SK-N-SH (cell line): ENCODE data around the gene CENPU. TPM values are rescaled to one million over a fixed set of nuclear protein-coding genes. Genes with fewer than 3 reads are reported as not detected.

Source experiments
- CTCF ChIA-PET: fragments of 300-600, 350-600 bp; formaldehyde crosslinking; extraction: SDS; loops from one replicate; lab custom pipeline; 2021; lab: Yijun Ruan, JAX
- POLR2A ChIA-PET: fragments of 350-600 bp; sonication (Branson Sonifier 250); formaldehyde crosslinking; extraction: SDS; loops from one replicate; lab custom pipeline; 2020; ENCODE audit warnings: antibody characterized with exemption, inconsistent platforms; lab: Yijun Ruan, JAX
- DNase-seq: peaks from one replicate; pipeline ENCODE4 v3.0.0; 2012
- H2AFZ ChIP-seq: fragments of 200-600 bp; sonication (generic); 2 replicates; pipeline ENCODE4 v1.8.1; 2016; ENCODE audit warnings: antibody characterized with exemption, mild to moderate bottlenecking, low read depth
- H3F3A ChIP-seq: fragments of 200-600 bp; sonication (generic); replicated peaks from 2 replicates; pipeline ENCODE3; 2016; ENCODE audit warnings: antibody characterized with exemption, mild to moderate bottlenecking; ENCODE audit not compliant: insufficient read depth
- H3K27ac ChIP-seq, 2 experiments: fragments of 200-500 bp in 1 of 2; fragments of 200-600 bp in 1 of 2; sonication (Bioruptor generic) in 1 of 2; sonication (generic), shearing (Covaris generic) in 1 of 2; 2 replicates each; pipeline versions ENCODE4 v1.5.1 to v1.6.1; 2014 to 2016; ENCODE audit warnings: low read depth in 2 of 2, inconsistent platforms in 1 of 2, low read length in 1 of 2, mild to moderate bottlenecking in 1 of 2, mixed read lengths in 1 of 2
- H3K27me3 ChIP-seq: fragments of 200-600 bp; sonication (generic), shearing (Covaris generic); 2 replicates; pipeline ENCODE4 v1.6.1; 2016; ENCODE audit warnings: mixed run types; ENCODE audit not compliant: insufficient read depth
- H3K36me3 ChIP-seq, 2 experiments: fragments of 200-500 bp in 1 of 2; fragments of 200-600 bp in 1 of 2; sonication (Bioruptor generic) in 1 of 2; sonication (generic) in 1 of 2; replicated peaks in 1 of 2; 2 replicates each; pipeline versions ENCODE3 to v1.5.1; 2014 to 2016; ENCODE audit warnings: low read length in 1 of 2, mild to moderate bottlenecking in 1 of 2; ENCODE audit not compliant: insufficient read depth in 2 of 2, control insufficient read depth in 1 of 2
- H3K4me1 ChIP-seq, 2 experiments: fragments of 200-500 bp in 1 of 2; fragments of 200-600 bp in 1 of 2; sonication (Bioruptor generic) in 1 of 2; sonication (generic), shearing (Covaris generic) in 1 of 2; 2 replicates each; pipeline versions ENCODE4 v1.5.1 to v1.6.1; 2014 to 2016; ENCODE audit warnings: low read depth in 1 of 2, low read length in 1 of 2, mixed run types in 1 of 2; ENCODE audit not compliant: insufficient read depth in 2 of 2, control insufficient read depth in 1 of 2
- H3K4me2 ChIP-seq: fragments of 200-600 bp; sonication (generic), shearing (Covaris generic); 2 replicates; pipeline ENCODE4 v1.6.1; 2017; ENCODE audit warnings: mixed run types
- H3K4me3 ChIP-seq, 2 experiments: fragments of 200-500 bp in 1 of 2; fragments of 200-600 bp in 1 of 2; sonication (Bioruptor generic) in 1 of 2; sonication (generic), shearing (Covaris generic) in 1 of 2; 2 replicates each; pipeline versions ENCODE4 v1.5.1 to v1.8.1; 2014 to 2016; ENCODE audit warnings: low read depth in 2 of 2, inconsistent platforms in 1 of 2, low read length in 1 of 2, mild to moderate bottlenecking in 1 of 2, mixed read lengths in 1 of 2, moderate library complexity in 1 of 2
- H3K79me2 ChIP-seq: fragments of 200-600 bp; sonication (generic); 2 replicates; pipeline ENCODE4 v1.8.1; 2017; ENCODE audit warnings: mild to moderate bottlenecking; ENCODE audit not compliant: insufficient read depth
- H3K9ac ChIP-seq: fragments of 200-600 bp; sonication (generic); 2 replicates; pipeline ENCODE4 v1.6.1; 2017; ENCODE audit warnings: mixed run types
- H3K9me2 ChIP-seq: fragments of 200-600 bp; sonication (generic); 2 replicates; pipeline ENCODE4 v1.6.1; 2017; ENCODE audit warnings: mixed run types
- H3K9me3 ChIP-seq: fragments of 200-600 bp; sonication (generic); 2 replicates; pipeline ENCODE4 v1.6.1; 2017; ENCODE audit warnings: mixed run types, mild to moderate bottlenecking, moderate library complexity
- H4K20me1 ChIP-seq: fragments of 200-600 bp; sonication (generic); 2 replicates; pipeline ENCODE4 v1.6.1; 2017; ENCODE audit warnings: mild to moderate bottlenecking, mixed run types; ENCODE audit not compliant: insufficient read depth
- CHD2 ChIP-seq: fragments of 150-350 bp; IDR thresholded peaks from 2 replicates; pipeline ENCODE4 v1.6.1; 2018; ENCODE audit warnings: low read length; ENCODE audit not compliant: partially characterized antibody
- ELF1 ChIP-seq: IDR thresholded peaks from 2 replicates; pipeline ENCODE4 v1.4.0; 2012
- MEF2A ChIP-seq: IDR thresholded peaks from 2 replicates; pipeline ENCODE4 v1.4.0; 2012; ENCODE audit warnings: low read depth, borderline replicate concordance
- MXI1 ChIP-seq: IDR thresholded peaks from 2 replicates; pipeline ENCODE4 v1.6.1; 2012; ENCODE audit warnings: mild to moderate bottlenecking, low read depth, low read length, improper control_type of control experiment
- NFIC ChIP-seq: IDR thresholded peaks from 2 replicates; pipeline ENCODE4 v1.4.0; 2012; ENCODE audit warnings: borderline replicate concordance
- NRF1 ChIP-seq: IDR thresholded peaks from 2 replicates; pipeline ENCODE4 v1.6.1; 2012; ENCODE audit warnings: low read depth, mild to moderate bottlenecking, low read length
- RAD21 ChIP-seq: IDR thresholded peaks from 2 replicates; pipeline ENCODE4 v1.6.1; 2012; ENCODE audit warnings: mild to moderate bottlenecking, low read length
- RXRA ChIP-seq: IDR thresholded peaks from 2 replicates; pipeline ENCODE4 v1.4.0; 2012; ENCODE audit warnings: low read depth, mild to moderate bottlenecking, borderline replicate concordance
- SIN3A ChIP-seq: IDR thresholded peaks from 2 replicates; pipeline ENCODE4 v1.6.1; 2012; ENCODE audit warnings: low read depth, mild to moderate bottlenecking, low read length, moderate library complexity, borderline replicate concordance
- SMC3 ChIP-seq: IDR thresholded peaks from 2 replicates; pipeline ENCODE4 v1.6.1; 2012; ENCODE audit warnings: low read depth, low read length, improper control_type of control experiment
- TAF1 ChIP-seq: IDR thresholded peaks from 2 replicates; pipeline ENCODE4 v1.6.1; 2012; ENCODE audit warnings: low read depth, mild to moderate bottlenecking, low read length, moderate library complexity, borderline replicate concordance
- TCF12 ChIP-seq: IDR thresholded peaks from 2 replicates; pipeline ENCODE4 v1.4.0; 2012
- TEAD4 ChIP-seq: IDR thresholded peaks from 2 replicates; pipeline ENCODE4 v1.4.0; 2012; ENCODE audit warnings: mild to moderate bottlenecking, borderline replicate concordance; ENCODE audit not compliant: insufficient read depth
- YY1 ChIP-seq: IDR thresholded peaks from 2 replicates; pipeline ENCODE4 v1.4.0; 2012; ENCODE audit warnings: low read depth, mild to moderate bottlenecking
- WGBS: methylation state at CpG from one replicate; pipeline ENCODE4 v1.1.6; 2017; ENCODE audit warnings: low lambda C conversion rate; 5-methylcytosine and 5-hydroxymethylcytosine counted together
- polyA plus RNA-seq, 3 experiments: library from polyadenylated mRNA; depleted of rRNA; stranded (reverse); fragments of >200 nt; gene quantifications; 2 replicates each; pipeline ENCODE4 v1.2.3, GENCODE V29; 2012
- TF ChIP-seq, protein P1 (sequence below): fragments of 200-600 bp; sonication (generic); IDR thresholded peaks from 2 replicates; pipeline ENCODE4 v1.6.1; 2017; ENCODE audit warnings: antibody characterized with exemption, mild to moderate bottlenecking, moderate library complexity
- TF ChIP-seq, protein P2 (sequence below): IDR thresholded peaks from 2 replicates; pipeline ENCODE4 v1.6.1; 2012; ENCODE audit warnings: mild to moderate bottlenecking, low read depth, low read length, moderate library complexity
- TF ChIP-seq, protein P3 (sequence below): IDR thresholded peaks from 2 replicates; pipeline ENCODE4 v1.4.0; 2012; ENCODE audit warnings: low read depth, borderline replicate concordance
- TF ChIP-seq, protein P4 (sequence below): fragments of 150-350 bp; IDR thresholded peaks from 2 replicates; pipeline ENCODE4 v1.6.1; 2017; ENCODE audit warnings: antibody characterized with exemption, low read length, low read depth, borderline replicate concordance

CENPU gene
- polyA plus RNA-seq, 1 of the 3 experiments (the other 2 are of a cell fraction), result 8.7 TPM

DNA sequence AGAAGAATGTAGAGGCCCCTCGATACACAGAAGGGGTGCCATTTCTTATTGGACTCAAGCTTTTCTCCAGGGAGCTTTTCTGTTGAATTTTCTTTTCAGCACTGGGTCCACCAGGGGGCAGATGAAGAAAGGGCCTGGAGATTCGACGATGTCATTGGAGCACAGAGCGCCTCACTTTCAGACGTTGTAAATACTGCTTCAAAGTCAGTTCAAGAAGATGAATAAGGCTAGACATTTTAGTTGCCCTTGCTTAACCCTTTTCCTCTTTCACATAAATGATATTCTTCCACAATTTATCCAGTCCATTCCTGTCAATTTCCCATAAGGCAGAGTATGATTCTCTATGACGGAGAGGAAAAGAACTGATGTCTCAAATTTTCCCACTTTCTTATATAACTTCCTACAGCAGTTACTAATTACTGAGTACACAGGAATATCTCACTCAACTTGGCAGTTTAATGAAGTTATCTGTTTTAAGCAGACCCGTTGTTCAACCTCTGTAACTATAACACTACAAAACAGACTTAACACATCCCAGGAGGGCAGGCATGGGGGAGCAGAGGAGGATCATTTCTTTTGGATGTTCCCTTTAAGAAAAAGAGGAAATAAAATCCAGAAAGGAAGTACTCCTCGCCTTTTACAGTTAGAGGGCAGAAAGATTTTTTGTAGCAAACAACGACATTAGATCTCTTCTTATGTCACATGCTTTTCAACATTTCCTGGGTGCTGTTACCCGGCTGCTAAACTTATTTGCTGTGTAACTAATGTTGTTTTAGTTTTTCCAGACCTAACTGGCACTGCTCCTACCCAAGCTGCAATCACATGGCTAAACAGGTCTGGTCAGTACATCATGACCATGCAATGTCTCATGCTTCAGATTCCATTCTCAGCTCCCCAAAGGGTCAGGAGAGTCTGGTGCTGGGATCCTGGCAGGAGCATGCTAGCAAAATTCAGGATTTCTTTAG is 12.2 kb upstream of the CENPU start:
- Histone ChIP-seq H3K9ac (no peak overlapping the region; the same call in 1 of the 2 replicates), H3K36me3 (no peaks in the 10 kb centered on the region), H3K4me3 (no peak overlapping the region; a peak in 1 of 4 replicates), H3K9me3 (no peaks in the 10 kb centered on the region), H3K4me1 (peaks cover 4 to 14% of the 10 kb centered on the region in 2 experiments; a peak in 1 of 4 replicates), H3K9me2 (no peaks in the 10 kb centered on the region), H3K4me2 (peak overlapping the region; percentile 38; the same call in 1 of the 2 replicates), H3F3A (no peaks in the 10 kb centered on the region), H3K27ac (peak overlapping the region; percentile 32 to 82; a peak in 3 of 4 replicates), H3K27me3 (no peaks in the 10 kb centered on the region), H4K20me1 (no peaks in the 10 kb centered on the region), H2AFZ (peak overlapping the region; percentile 84), H3K79me2 (no peaks in the 10 kb centered on the region)
- peak; percentile 84 for DNase-seq
- 23% methylated on average over 10 of the region's 10 CpGs for WGBS
- ChIA-PET CTCF (interaction anchor here (0.5 to 3.2 kb wide), 48 partner anchors 9 to 396 kb away, joined by 3 to 58 read pairs (median 4); partner anchors contain the start of genes CASP3, CENPU, PRIMPOL and SLC25A4), POLR2A (interaction anchor here (0.6 to 1.6 kb wide), 3 partner anchors 12 to 238 kb away, joined by 3 to 7 read pairs (median 6); partner anchors contain the start of gene CENPU)
- TF ChIP-seq NRF1 (no peak), SMC3 (peak; percentile 94), RXRA (0 out of 2 replicates have a peak, but pooled peaks have one; percentile 14), ELF1 (no peak), MXI1 (peak; percentile 35; the same call in 1 of the 2 replicates), TEAD4 (no peak), TAF1 (no peak), SIN3A (peak; percentile 26; the same call in 1 of the 2 replicates), NFIC (0 out of 2 replicates have a peak, but pooled peaks have one; percentile 13), TCF12 (peak; percentile 46; the same call in 1 of the 2 replicates), RAD21 (peak; percentile 96), YY1 (no peak)
- TF ChIP-seq, protein P1, sequence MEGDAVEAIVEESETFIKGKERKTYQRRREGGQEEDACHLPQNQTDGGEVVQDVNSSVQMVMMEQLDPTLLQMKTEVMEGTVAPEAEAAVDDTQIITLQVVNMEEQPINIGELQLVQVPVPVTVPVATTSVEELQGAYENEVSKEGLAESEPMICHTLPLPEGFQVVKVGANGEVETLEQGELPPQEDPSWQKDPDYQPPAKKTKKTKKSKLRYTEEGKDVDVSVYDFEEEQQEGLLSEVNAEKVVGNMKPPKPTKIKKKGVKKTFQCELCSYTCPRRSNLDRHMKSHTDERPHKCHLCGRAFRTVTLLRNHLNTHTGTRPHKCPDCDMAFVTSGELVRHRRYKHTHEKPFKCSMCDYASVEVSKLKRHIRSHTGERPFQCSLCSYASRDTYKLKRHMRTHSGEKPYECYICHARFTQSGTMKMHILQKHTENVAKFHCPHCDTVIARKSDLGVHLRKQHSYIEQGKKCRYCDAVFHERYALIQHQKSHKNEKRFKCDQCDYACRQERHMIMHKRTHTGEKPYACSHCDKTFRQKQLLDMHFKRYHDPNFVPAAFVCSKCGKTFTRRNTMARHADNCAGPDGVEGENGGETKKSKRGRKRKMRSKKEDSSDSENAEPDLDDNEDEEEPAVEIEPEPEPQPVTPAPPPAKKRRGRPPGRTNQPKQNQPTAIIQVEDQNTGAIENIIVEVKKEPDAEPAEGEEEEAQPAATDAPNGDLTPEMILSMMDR, result peak; percentile 86

DNA sequence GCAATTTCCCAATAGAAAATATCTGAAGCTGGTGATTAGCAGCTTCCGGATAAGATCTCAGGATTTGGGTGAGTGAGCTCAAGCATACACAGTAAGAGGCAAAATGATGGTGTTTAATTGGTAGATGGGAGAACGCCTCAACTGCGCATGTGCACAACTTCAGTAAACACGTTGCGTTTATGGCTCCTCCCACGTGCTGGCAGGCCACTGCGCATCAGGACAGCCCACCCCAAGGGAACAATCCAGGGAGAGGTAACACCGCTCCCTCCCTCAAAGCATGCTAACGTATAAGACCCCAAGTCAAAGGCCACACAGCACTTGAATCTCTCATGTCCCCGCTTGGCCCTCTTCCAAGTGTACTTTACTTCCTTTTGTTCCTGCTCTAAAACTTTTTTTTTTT is 10.3 kb upstream of the CENPU start:
- H3K9ac ChIP-seq, result no peak overlapping the region
- H3K27ac ChIP-seq, result no peak overlapping the region
- POLR2A ChIA-PET, result no interaction called here
- H3K27me3 ChIP-seq, result no peaks in the 10 kb centered on the region
- no peaks in the 10 kb centered on the region for H3K9me3 ChIP-seq
- H3K9me2 ChIP-seq, result no peaks in the 10 kb centered on the region
- WGBS, result 96% methylated on average over 10 of the region's 10 CpGs
- H4K20me1 ChIP-seq, result no peaks in the 10 kb centered on the region
- H3F3A ChIP-seq, result no peaks in the 10 kb centered on the region
- no peak for DNase-seq
- H3K4me3 ChIP-seq, result no peak overlapping the region
- H2AFZ ChIP-seq, result no peak overlapping the region
- TF ChIP-seq, protein P2, sequence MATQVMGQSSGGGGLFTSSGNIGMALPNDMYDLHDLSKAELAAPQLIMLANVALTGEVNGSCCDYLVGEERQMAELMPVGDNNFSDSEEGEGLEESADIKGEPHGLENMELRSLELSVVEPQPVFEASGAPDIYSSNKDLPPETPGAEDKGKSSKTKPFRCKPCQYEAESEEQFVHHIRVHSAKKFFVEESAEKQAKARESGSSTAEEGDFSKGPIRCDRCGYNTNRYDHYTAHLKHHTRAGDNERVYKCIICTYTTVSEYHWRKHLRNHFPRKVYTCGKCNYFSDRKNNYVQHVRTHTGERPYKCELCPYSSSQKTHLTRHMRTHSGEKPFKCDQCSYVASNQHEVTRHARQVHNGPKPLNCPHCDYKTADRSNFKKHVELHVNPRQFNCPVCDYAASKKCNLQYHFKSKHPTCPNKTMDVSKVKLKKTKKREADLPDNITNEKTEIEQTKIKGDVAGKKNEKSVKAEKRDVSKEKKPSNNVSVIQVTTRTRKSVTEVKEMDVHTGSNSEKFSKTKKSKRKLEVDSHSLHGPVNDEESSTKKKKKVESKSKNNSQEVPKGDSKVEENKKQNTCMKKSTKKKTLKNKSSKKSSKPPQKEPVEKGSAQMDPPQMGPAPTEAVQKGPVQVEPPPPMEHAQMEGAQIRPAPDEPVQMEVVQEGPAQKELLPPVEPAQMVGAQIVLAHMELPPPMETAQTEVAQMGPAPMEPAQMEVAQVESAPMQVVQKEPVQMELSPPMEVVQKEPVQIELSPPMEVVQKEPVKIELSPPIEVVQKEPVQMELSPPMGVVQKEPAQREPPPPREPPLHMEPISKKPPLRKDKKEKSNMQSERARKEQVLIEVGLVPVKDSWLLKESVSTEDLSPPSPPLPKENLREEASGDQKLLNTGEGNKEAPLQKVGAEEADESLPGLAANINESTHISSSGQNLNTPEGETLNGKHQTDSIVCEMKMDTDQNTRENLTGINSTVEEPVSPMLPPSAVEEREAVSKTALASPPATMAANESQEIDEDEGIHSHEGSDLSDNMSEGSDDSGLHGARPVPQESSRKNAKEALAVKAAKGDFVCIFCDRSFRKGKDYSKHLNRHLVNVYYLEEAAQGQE, result no peak
- TF ChIP-seq NFIC (no peak), CHD2 (no peak), RXRA (no peak), MEF2A (no peak), SMC3 (no peak), TAF1 (no peak), TCF12 (no peak), ELF1 (no peak)
- TF ChIP-seq, protein P3, sequence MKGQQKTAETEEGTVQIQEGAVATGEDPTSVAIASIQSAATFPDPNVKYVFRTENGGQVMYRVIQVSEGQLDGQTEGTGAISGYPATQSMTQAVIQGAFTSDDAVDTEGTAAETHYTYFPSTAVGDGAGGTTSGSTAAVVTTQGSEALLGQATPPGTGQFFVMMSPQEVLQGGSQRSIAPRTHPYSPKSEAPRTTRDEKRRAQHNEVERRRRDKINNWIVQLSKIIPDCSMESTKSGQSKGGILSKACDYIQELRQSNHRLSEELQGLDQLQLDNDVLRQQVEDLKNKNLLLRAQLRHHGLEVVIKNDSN, result no peak
- TF ChIP-seq, protein P4, sequence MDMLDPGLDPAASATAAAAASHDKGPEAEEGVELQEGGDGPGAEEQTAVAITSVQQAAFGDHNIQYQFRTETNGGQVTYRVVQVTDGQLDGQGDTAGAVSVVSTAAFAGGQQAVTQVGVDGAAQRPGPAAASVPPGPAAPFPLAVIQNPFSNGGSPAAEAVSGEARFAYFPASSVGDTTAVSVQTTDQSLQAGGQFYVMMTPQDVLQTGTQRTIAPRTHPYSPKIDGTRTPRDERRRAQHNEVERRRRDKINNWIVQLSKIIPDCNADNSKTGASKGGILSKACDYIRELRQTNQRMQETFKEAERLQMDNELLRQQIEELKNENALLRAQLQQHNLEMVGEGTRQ, result no peak
- TF ChIP-seq, all 33 proteins: peak for 0
- CTCF ChIA-PET, result interaction anchor here (1.0 kb wide), 1 partner anchor 260 kb away, joined by 3 read pairs; no protein-coding TSS in a partner anchor
- peaks cover 4 to 14% of the 10 kb centered on the region in 2 experiments; a peak in 1 of 4 replicates for H3K4me1 ChIP-seq
- no peaks in the 10 kb centered on the region for H3K36me3 ChIP-seq
- H3K79me2 ChIP-seq, result no peaks in the 10 kb centered on the region
- H3K4me2 ChIP-seq, result no peak overlapping the region
